SK-N-SH (cell line): ENCODE data around the gene SLAMF6. TPM values are rescaled to one million over a fixed set of nuclear protein-coding genes. Genes with fewer than 3 reads are reported as not detected.

Experiments
- CTCF ChIA-PET: fragments of 300-600, 350-600 bp; formaldehyde crosslinking; extraction: SDS; loops from one replicate; lab custom pipeline; 2021; lab: Yijun Ruan, JAX
- POLR2A ChIA-PET: fragments of 350-600 bp; sonication (Branson Sonifier 250); formaldehyde crosslinking; extraction: SDS; loops from one replicate; lab custom pipeline; 2020; ENCODE audit warnings: antibody characterized with exemption, inconsistent platforms; lab: Yijun Ruan, JAX
- DNase-seq: peaks from one replicate; pipeline ENCODE4 v3.0.0; 2012
- H2AFZ ChIP-seq: fragments of 200-600 bp; sonication (generic); 2 replicates; pipeline ENCODE4 v1.8.1; 2016; ENCODE audit warnings: antibody characterized with exemption, mild to moderate bottlenecking, low read depth
- H3F3A ChIP-seq: fragments of 200-600 bp; sonication (generic); replicated peaks from 2 replicates; pipeline ENCODE3; 2016; ENCODE audit warnings: antibody characterized with exemption, mild to moderate bottlenecking; ENCODE audit not compliant: insufficient read depth
- H3K27ac ChIP-seq, 2 experiments: fragments of 200-500 bp in 1 of 2; fragments of 200-600 bp in 1 of 2; sonication (Bioruptor generic) in 1 of 2; sonication (generic), shearing (Covaris generic) in 1 of 2; 2 replicates each; pipeline versions ENCODE4 v1.5.1 to v1.6.1; 2014 to 2016; ENCODE audit warnings: low read depth in 2 of 2, inconsistent platforms in 1 of 2, low read length in 1 of 2, mild to moderate bottlenecking in 1 of 2, mixed read lengths in 1 of 2
- H3K27me3 ChIP-seq: fragments of 200-600 bp; sonication (generic), shearing (Covaris generic); 2 replicates; pipeline ENCODE4 v1.6.1; 2016; ENCODE audit warnings: mixed run types; ENCODE audit not compliant: insufficient read depth
- H3K36me3 ChIP-seq, 2 experiments: fragments of 200-500 bp in 1 of 2; fragments of 200-600 bp in 1 of 2; sonication (Bioruptor generic) in 1 of 2; sonication (generic) in 1 of 2; replicated peaks in 1 of 2; 2 replicates each; pipeline versions ENCODE3 to v1.5.1; 2014 to 2016; ENCODE audit warnings: low read length in 1 of 2, mild to moderate bottlenecking in 1 of 2; ENCODE audit not compliant: insufficient read depth in 2 of 2, control insufficient read depth in 1 of 2
- H3K4me1 ChIP-seq, 2 experiments: fragments of 200-500 bp in 1 of 2; fragments of 200-600 bp in 1 of 2; sonication (Bioruptor generic) in 1 of 2; sonication (generic), shearing (Covaris generic) in 1 of 2; 2 replicates each; pipeline versions ENCODE4 v1.5.1 to v1.6.1; 2014 to 2016; ENCODE audit warnings: low read depth in 1 of 2, low read length in 1 of 2, mixed run types in 1 of 2; ENCODE audit not compliant: insufficient read depth in 2 of 2, control insufficient read depth in 1 of 2
- H3K4me2 ChIP-seq: fragments of 200-600 bp; sonication (generic), shearing (Covaris generic); 2 replicates; pipeline ENCODE4 v1.6.1; 2017; ENCODE audit warnings: mixed run types
- H3K4me3 ChIP-seq, 2 experiments: fragments of 200-500 bp in 1 of 2; fragments of 200-600 bp in 1 of 2; sonication (Bioruptor generic) in 1 of 2; sonication (generic), shearing (Covaris generic) in 1 of 2; 2 replicates each; pipeline versions ENCODE4 v1.5.1 to v1.8.1; 2014 to 2016; ENCODE audit warnings: low read depth in 2 of 2, inconsistent platforms in 1 of 2, low read length in 1 of 2, mild to moderate bottlenecking in 1 of 2, mixed read lengths in 1 of 2, moderate library complexity in 1 of 2
- H3K79me2 ChIP-seq: fragments of 200-600 bp; sonication (generic); 2 replicates; pipeline ENCODE4 v1.8.1; 2017; ENCODE audit warnings: mild to moderate bottlenecking; ENCODE audit not compliant: insufficient read depth
- H3K9ac ChIP-seq: fragments of 200-600 bp; sonication (generic); 2 replicates; pipeline ENCODE4 v1.6.1; 2017; ENCODE audit warnings: mixed run types
- H3K9me2 ChIP-seq: fragments of 200-600 bp; sonication (generic); 2 replicates; pipeline ENCODE4 v1.6.1; 2017; ENCODE audit warnings: mixed run types
- H3K9me3 ChIP-seq: fragments of 200-600 bp; sonication (generic); 2 replicates; pipeline ENCODE4 v1.6.1; 2017; ENCODE audit warnings: mixed run types, mild to moderate bottlenecking, moderate library complexity
- H4K20me1 ChIP-seq: fragments of 200-600 bp; sonication (generic); 2 replicates; pipeline ENCODE4 v1.6.1; 2017; ENCODE audit warnings: mild to moderate bottlenecking, mixed run types; ENCODE audit not compliant: insufficient read depth
- ELF1 ChIP-seq: IDR thresholded peaks from 2 replicates; pipeline ENCODE4 v1.4.0; 2012
- FOXJ3 ChIP-seq: sonication (generic); formaldehyde crosslinking; IDR thresholded peaks from 2 replicates; pipeline ENCODE4 v1.5.1; 2020; ENCODE audit warnings: mild to moderate bottlenecking, missing genetic modification reagents
- IRF3 ChIP-seq: fragments of 150-350 bp; IDR thresholded peaks from 2 replicates; pipeline ENCODE4 v1.6.1; 2016; ENCODE audit warnings: mild to moderate bottlenecking, low read depth, low read length
- JUND ChIP-seq: IDR thresholded peaks from 2 replicates; pipeline ENCODE4 v1.4.0; 2012
- MEF2A ChIP-seq: IDR thresholded peaks from 2 replicates; pipeline ENCODE4 v1.4.0; 2012; ENCODE audit warnings: low read depth, borderline replicate concordance
- RCOR1 ChIP-seq: fragments of 150-350 bp; IDR thresholded peaks from 2 replicates; pipeline ENCODE4 v1.6.1; 2017; ENCODE audit warnings: antibody characterized with exemption, low read length
- WGBS: methylation state at CpG from one replicate; pipeline ENCODE4 v1.1.6; 2017; ENCODE audit warnings: low lambda C conversion rate; 5-methylcytosine and 5-hydroxymethylcytosine counted together
- polyA plus RNA-seq, 3 experiments: library from polyadenylated mRNA; depleted of rRNA; stranded (reverse); fragments of >200 nt; gene quantifications; 2 replicates each; pipeline ENCODE4 v1.2.3, GENCODE V29; 2012

The SLAMF6 gene
- polyA plus RNA-seq, 1 of the 3 experiments (the other 2 are of a cell fraction), result not detected

GRCh38 chr1:160548183-160548582 is 25.1 kb upstream of the SLAMF6 start:
- Histone ChIP-seq H3K36me3 (no peaks in the 10 kb centered on the region), H3K9me3 (no peaks in the 10 kb centered on the region), H3K79me2 (no peaks in the 10 kb centered on the region), H3K27ac (no peak overlapping the region), H3K4me2 (no peak overlapping the region), H2AFZ (no peak overlapping the region), H3K4me3 (no peak overlapping the region), H3F3A (no peaks in the 10 kb centered on the region), H3K27me3 (no peaks in the 10 kb centered on the region; the same call in 1 of the 2 replicates), H3K9me2 (no peaks in the 10 kb centered on the region), H3K4me1 (no peaks in the 10 kb centered on the region), H4K20me1 (no peaks in the 10 kb centered on the region), H3K9ac (no peak overlapping the region)
- DNase-seq, result no peak
- WGBS, result 14% methylated on average over 3 of the region's 3 CpGs
- CTCF ChIA-PET, result no interaction called here
- no peak for TF ChIP-seq FOXJ3
- no peak for TF ChIP-seq IRF3
- POLR2A ChIA-PET, result no interaction called here

GRCh38 chr1:160547422-160547821 is 24.4 kb upstream of the SLAMF6 start:
- CTCF ChIA-PET, result no interaction called here
- H3K27ac ChIP-seq, result no peak overlapping the region
- no peaks in the 10 kb centered on the region for H3K9me3 ChIP-seq

GRCh38 chr1:160546942-160547341 is 23.9 kb upstream of the SLAMF6 start:
- no peak overlapping the region for H3K27ac ChIP-seq
- H3K4me3 ChIP-seq, result no peak overlapping the region
- no peak overlapping the region for H2AFZ ChIP-seq
- WGBS, result 8% methylated on average over 2 of the region's 2 CpGs
- no peaks in the 10 kb centered on the region for H3K79me2 ChIP-seq
- no peaks in the 10 kb centered on the region for H3K27me3 ChIP-seq
- no peaks in the 10 kb centered on the region for H3K9me3 ChIP-seq
- H4K20me1 ChIP-seq, result no peaks in the 10 kb centered on the region
- no peaks in the 10 kb centered on the region for H3K36me3 ChIP-seq
- no peak overlapping the region for H3K9ac ChIP-seq
- ChIA-PET CTCF (no interaction called here), POLR2A (no interaction called here)
- TF ChIP-seq JUND, result no peak
- TF ChIP-seq RCOR1, result no peak
- TF ChIP-seq MEF2A, result no peak
- H3K9me2 ChIP-seq, result no peaks in the 10 kb centered on the region
- no peaks in the 10 kb centered on the region for H3K4me1 ChIP-seq
- H3F3A ChIP-seq, result no peaks in the 10 kb centered on the region
- DNase-seq, result no peak
- no peak overlapping the region for H3K4me2 ChIP-seq

More at GRCh38 chr1:160547422-160547821, 24.4 kb upstream of the SLAMF6 start:
- no peak for TF ChIP-seq ELF1
- Histone ChIP-seq H4K20me1 (no peaks in the 10 kb centered on the region), H3K4me1 (no peaks in the 10 kb centered on the region), H3K4me3 (no peak overlapping the region), H2AFZ (no peak overlapping the region), H3K9me2 (no peaks in the 10 kb centered on the region), H3K9ac (no peak overlapping the region), H3F3A (no peaks in the 10 kb centered on the region), H3K4me2 (no peak overlapping the region), H3K79me2 (no peaks in the 10 kb centered on the region), H3K36me3 (no peaks in the 10 kb centered on the region), H3K27me3 (no peaks in the 10 kb centered on the region; the same call in 1 of the 2 replicates)
- no peak for DNase-seq
- WGBS, result 11% methylated on average over 4 of the region's 4 CpGs
- POLR2A ChIA-PET, result no interaction called here
